HG02884 (cell line): Measurements from ENCODE around the gene MARCHF10.

ENCODE experiments used
- ATAC-seq: cut with Tn5 transposase; IDR thresholded peaks from one replicate; pipeline ENCODE4 v1.9.1; 2021; ENCODE audit warnings: mild to moderate bottlenecking, moderate library complexity; ENCODE audit not compliant: unreplicated experiment

The MARCHF10 gene

DNA sequence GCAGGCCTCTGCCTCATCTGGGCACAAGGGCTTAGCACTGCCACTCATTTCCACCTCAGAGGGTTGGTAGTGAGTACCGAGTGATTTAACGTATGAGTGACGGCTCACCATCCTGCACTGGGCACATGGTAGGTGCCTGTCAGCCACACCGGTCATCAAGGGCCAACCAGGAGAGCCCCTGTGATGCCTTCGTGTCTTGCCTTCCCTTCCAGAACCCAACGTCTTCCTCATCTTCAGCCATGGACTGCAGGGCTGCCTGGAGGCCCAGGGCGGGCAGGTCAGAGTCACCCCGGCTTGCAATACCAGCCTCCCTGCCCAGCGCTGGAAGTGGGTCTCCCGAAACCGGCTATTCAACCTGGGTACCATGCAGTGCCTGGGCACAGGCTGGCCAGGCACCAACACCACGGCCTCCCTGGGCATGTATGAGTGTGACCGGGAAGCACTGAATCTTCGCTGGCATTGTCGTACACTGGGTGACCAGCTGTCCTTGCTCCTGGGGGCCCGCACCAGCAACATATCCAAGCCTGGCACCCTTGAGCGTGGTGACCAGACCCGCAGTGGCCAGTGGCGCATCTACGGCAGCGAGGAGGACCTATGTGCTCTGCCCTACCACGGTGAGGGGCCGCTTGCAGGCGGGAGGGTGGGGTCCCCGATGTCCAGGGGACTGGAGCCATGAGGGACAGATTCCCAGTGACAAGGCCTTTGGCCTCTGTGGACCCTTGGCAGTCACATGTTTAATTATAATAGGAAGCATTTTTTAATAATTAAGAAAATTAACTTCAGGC lies 143.6 kb downstream of the MARCHF10 start:
- ATAC-seq = no peak

DNA sequence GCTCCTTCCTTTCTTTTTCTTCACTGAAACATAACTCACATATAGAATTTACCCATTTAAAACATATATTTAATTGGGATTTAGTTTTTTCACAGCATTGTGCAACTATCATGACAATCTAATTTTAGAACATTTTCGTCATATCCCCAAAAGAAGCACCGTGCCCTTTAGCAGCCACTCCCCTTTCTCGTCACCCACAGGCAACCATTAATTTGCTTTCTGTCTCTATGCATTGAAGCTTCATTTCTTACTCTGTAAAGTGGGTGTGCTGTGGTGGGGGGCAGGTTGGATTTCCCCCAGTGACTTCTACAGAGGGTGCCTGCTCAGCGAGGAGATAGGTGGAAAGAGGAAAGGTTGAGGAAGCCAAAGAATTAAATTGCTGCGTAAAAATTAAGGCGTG lies 144.8 kb downstream of the MARCHF10 start:
- ATAC-seq = no peak

DNA sequence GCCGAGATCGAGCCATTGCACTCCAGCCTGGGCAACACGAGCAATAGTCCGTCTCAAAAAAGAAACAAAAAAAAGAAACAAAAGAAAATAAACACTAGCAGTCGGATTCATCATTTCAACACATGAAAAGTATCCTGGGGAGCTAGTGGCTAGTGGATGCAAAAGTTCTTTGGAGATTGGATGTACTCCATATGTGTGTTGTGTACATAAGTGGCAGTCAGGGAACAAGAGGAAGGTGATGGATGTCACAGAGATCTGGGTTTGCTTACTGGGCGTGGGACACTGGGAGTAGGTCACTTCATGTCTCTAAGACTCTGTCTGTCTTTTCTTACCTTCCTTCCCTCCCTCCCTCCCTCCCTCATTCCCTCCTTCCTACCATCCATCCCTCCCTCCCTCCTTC lies 145.3 kb downstream of the MARCHF10 start:
- ATAC-seq = no peak

DNA sequence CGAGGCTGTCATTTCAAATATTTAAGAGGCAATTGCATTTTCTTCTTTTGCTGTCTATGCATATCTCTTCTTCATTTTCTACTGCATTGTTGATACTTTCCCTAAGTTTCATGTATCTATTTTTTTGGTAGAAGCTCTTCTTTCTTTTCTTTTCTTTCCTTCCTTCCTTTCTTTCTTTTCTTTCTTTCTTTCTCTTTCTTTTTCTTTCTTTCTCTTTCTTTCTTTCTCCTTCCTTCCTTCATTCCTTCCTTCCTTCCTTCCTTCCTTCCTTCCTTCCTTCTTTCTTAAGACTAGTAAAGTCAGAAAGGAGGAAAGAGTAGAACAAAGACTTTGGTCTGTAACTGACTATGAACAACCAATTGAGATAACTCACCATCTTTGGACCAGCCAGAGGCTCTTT lies 146.8 kb downstream of the MARCHF10 start:
- ATAC-seq = no peak

DNA sequence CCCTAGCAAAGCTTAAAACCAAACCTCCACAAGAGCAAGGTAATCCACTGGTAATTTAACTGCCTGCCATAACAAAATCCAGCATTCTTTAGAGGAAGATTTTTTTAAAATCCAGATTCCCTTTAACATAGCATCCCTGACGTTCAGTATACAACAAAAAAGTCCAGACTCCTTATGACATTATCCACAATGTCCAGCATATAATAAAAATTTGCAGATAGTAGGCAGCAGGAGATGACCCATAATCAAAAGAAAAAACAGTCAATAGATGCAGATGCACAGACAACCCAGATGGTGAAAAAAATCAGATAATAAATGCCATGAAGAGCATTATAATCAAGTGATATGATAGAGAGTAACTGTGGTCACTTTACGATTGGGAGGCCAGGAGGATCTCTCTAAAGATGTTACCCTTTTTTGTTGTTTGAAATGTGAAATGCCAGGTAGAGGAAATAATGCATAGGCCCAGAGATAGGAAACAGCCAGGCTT lies 147.4 kb downstream of the MARCHF10 start:
- no peak for ATAC-seq

DNA sequence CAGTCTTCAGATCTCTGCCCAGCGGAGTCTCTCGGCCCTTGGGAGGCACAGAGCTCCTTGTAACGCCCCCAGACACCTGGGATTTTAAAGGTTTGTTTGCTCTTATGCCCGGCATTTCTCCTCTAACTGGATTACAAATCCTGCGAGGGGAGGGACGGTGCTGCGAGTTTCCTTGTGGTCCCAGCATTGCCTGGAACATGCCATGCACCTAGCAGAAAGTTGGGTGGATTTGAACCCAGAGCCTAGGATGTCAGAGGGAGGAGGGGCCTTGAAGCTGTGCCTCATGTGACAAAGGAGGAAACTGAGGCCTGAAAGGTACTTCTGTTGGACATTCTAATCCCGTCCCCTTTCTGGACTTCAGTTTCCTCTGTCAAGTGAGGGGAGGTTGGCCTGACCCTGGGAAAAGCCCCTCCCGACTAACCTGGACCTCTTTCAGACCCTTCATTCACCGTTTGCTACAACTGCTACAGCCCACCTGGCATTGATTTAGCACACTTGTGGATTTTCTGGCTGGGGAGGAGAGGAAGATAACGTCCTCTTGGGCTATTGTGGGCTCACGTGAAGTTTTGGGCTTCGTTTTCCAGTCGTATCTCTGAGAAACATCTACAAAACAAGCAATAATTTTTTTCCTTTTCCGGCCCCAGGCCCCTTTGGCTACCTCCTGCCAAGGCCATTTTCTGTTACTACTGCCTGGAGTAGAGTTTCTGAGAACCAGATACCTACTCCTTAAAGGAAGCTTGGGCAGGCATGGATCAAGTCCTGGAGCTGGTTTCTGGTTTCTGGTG lies 149.8 kb downstream of the MARCHF10 start:
- no peak for ATAC-seq

DNA sequence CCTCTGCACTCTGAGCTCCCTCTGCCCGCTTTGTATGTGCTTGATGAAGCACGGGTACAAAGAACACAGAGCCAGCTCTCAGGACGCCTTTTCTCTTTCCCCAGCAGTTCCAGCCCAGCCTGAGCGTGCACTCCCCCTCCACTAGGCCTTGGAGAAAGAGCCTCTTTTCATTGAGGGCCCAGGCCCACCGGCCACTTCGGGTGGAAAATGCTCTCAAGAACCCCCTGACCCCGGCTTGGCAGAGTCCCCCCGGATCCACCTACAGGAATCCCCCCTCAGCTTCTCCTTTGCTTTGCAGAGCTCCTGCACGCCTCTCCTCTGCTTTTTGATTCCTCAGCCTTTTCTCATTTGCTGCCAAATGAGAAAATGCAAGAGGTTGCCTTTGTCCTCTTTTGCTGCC lies 150.4 kb downstream of the MARCHF10 start:
- ATAC-seq = no peak

DNA sequence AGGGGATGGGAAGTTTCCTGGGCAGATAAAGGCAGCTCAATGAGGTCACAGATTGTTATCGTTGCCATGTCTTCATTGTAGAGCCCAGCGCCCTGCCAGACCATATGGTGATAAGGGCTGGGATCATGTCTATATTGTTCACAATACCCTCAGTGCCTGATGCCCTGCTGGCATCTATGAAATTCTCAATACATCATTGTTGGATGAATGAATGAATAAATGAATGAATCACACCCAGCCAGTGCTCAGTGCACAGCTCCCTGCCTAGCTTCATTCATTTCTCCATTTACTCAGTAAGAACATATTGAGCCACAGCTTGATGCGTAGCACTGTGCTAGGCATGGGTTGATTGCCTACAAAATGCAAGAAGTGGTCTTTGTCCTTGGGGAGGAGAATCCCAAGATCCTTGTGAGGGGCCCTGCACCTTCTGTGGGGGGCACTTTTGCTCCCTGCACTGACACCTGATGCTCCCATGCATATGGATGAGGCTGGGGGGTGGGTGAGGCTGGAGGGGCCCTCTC lies 150.9 kb downstream of the MARCHF10 start:
- ATAC-seq = no peak

DNA sequence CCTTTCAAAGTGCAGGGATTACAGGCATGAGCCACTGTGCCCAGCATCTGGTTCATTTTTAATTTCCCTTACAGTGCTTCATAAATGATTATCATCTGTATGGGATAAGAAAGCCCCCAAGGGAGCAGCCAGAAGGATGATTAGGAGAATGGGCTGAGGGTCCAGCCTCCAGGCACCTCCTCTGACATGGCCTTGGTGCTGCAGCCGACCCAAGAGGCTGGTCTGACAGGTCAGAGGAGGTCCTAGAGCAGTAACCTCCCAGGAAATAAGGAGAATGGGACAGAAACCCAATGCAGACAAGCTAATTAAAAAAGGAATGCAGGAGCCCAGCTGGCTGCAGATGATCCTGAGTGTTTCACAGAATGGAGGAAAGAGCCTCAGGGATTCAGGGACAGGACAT lies 151.7 kb downstream of the MARCHF10 start:
- no peak for ATAC-seq

DNA sequence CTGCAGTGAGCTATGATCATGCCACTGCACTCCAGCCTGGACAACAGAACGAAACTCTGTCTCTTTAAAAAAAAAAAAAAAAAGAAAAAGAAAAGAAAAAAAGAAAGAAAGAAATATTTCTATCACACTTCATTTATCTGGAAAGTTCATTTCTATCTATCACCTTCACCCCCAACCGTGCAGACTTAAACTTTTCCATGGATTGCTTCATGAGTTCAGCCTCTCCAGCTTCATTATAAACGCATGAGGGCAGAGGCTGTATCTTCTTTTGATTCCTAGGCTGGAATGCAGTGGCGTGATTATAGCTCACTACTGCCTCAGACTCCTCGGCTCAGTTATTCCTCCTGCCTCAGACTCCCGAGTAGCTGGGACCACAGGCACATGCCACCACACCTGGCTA lies 152.5 kb downstream of the MARCHF10 start:
- ATAC-seq = no peak

DNA sequence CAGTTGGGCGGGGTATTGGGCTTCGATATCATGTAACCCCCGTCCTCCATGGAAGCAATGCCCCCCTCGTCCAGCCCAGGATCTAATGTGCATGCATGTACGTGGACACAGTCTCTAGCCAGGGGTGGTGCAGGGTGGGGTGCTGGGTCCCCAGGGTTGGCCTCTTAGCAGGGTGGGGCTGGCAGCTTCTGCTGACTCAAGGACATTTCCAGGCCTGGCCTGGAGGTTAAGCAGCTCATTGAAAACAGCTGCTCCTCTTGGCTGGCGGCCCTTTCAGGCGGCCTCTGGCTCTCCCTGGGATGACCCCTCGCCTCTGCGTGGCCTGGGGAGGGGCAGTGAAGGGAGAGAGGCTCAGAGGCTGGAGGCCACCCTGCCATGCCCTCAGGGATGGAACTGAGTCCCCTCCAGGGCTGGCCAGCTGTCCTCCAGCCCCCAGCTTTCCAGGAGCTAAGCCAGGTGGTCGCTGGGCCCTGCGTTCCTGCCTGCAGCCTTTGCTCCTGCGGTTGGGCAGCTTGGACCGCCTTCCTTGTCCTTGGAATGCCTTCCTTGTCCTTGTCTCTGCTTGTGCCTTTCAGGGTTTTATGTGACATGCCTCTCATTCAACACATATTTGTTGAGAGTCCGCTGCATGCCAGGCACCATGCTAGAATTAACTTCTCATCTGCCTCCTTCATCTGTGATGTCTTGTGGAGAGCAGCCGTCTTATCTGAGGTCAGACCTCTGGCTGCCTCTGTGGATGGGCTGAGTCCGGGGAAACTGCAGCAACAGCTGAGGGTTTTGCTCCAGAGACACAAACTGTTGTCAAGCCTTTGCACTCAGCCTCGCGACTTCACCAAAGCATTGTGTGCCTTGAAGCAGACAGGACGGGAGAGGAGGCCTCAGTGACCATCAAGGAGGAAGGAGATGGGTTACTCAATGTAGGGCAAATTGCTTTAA lies 154.0 kb downstream of the MARCHF10 start:
- no peak for ATAC-seq

DNA sequence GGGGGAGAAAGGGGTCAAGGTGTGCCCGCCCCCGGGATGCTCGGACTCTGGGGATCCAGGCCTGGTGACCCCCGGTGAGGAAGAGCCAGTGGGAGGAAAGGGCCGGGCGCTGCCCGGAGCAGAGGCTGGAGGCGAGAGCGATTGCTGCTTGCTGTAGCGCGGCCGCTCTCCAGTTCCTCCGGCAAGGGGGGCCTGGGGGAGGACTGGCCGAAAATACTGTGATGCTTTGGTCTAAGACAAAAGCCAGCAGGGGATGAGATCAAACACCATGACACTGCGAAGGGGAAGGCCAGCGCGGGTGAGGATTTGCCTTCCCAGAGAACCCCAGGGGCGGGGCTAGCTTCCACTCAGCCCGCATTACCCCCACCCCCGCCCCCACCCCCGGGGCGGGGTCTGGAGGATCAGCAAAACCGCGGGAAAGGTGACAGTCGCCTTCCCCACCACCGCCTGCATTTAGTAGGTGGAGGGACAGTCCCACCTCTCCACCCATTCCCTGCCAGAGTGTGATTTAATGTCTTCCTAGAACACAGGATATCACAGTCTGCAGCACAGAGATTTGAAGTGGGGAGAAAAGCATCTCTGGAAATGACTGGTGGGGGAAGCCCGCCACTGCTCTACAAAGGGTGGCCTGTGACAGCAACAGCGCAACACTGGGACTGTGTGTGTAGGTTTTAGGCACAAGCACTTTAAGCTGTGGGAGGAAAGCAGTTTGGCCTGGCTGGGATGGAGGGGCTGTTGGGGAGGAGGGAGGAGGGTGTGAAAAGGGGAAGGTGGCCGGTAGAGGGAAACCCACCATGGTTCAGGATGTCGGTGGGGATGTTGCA lies 154.9 kb downstream of the MARCHF10 start:
- peak; percentile 76 for ATAC-seq

DNA sequence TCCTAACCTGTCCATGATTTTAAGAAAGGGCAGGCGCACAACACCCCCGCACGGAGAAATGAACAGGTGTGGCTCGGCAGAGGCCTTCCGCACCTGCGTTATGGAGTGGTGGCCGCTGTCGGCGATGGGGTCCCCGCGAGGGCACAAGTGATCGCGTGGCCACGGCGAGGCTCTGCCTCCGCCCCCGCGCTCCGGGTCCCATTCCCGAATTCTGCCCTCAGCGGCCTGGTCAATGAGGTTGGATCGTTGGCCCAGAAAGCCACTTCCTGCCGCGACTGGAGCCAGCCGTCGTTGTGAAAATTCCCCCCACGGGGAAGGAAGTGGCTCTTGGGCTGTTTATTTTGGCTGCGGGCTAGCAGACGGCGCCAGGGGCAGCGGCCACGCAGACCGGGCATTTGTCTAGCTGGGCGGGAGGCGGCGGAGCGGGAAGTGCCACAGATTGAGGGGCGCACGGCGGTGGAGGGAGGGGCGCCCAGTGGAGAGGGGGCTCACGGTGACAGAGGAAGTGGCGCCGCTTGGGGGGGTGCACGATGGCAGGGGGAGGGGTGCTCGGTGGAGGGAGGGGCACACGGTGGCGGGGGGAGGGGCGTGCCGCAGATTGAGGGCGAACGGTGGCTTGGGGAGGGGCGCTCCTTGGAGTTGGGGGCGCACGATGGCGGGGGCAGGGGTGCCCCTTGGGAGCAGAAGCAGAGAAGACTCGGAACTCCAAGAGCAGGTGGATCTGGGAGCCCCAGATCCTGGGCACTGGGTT lies 155.7 kb downstream of the MARCHF10 start:
- no peak for ATAC-seq
